Right atrium auricular region (tissue), 2 donors: ENCODE data around the gene FHL2. TPM values are rescaled to one million over a fixed set of nuclear protein-coding genes. Genes with fewer than 3 reads are reported as not detected.

Experiments used
- DNase-seq: peaks from one replicate; pipeline ENCODE4 v3.0.0-alpha.2; 2019; ENCODE audit warnings: low spot score
- H3K27ac ChIP-seq, 2 donors: fragments of 200-600 bp; sonication (generic); 1 replicate in 1 of 2; 2 replicates in 1 of 2; pipeline ENCODE4 v1.5.1; 2016 to 2019
- H3K27me3 ChIP-seq, 2 donors: fragments of 200-600 bp; sonication (generic); one replicate each; pipeline versions ENCODE4 v1.5.1 to v1.6.0; 2017 to 2019
- H3K36me3 ChIP-seq: fragments of 200-600 bp; sonication (generic); one replicate; pipeline ENCODE4 v1.5.1; 2016
- H3K4me1 ChIP-seq, 2 donors: fragments of 200-600 bp; sonication (generic); one replicate each; pipeline versions ENCODE4 v1.5.1 to v1.6.0; 2017 to 2019
- H3K4me3 ChIP-seq, 2 donors: fragments of 200-600 bp; sonication (generic); 1 replicate in 1 of 2; 2 replicates in 1 of 2; pipeline ENCODE4 v1.5.1; 2017 to 2019; ENCODE audit warnings: mild to moderate bottlenecking in 1 of 2, moderate library complexity in 1 of 2
- H3K9me3 ChIP-seq, 2 donors: fragments of 200-600 bp; sonication (generic); one replicate each; pipeline ENCODE4 v1.5.1; 2019
- CTCF ChIP-seq, 2 donors: fragments of 200-600 bp; sonication (generic); IDR thresholded peaks; one replicate each; pipeline ENCODE4 v1.5.1; 2019; ENCODE audit warnings: antibody characterized with exemption in 2 of 2
- total RNA-seq, 2 donors: library from RNA; depleted of rRNA; stranded (reverse); fragments of >200 nt; gene quantifications; one replicate each; pipeline ENCODE4 v1.1.0, GENCODE V29; 2016

Gene FHL2
- total RNA-seq, 2 donors from 2014 or later, result 141 to 356 TPM

DNA sequence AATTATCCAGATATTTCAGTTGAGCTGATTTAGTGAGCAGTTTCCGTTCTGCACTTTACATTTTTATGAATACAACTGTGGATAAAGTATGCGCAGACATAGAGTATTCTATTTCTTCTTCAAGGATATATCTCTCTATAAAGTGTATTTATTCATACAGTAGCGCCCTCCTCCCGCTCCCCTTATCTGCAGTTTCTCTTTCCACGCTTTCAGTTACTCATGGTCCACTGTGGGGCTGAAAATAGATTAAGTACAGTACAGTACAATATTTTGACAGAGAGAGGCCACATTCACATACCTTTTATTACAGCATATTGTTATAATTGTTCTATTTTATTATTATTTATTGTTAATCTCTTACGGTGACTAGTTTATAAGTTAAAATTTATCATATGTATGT, 19.7 kb upstream of the FHL2 start:
- Histone ChIP-seq H3K4me3 (no peak overlapping the region), H3K9me3 (no peaks in the 10 kb centered on the region), H3K27ac (no peak overlapping the region), H3K4me1 (no peaks in the 10 kb centered on the region), H3K27me3 (no peaks in the 10 kb centered on the region), H3K36me3 (no peaks in the 10 kb centered on the region)
- TF ChIP-seq CTCF (IDR thresholded peaks at IDR 0.05), result no peak
- no peak for DNase-seq

- Histone ChIP-seq H3K27ac (no peak overlapping the region), H3K4me1 (no peaks in the 10 kb centered on the region), H3K9me3 (no peaks in the 10 kb centered on the region), H3K36me3 (no peaks in the 10 kb centered on the region), H3K27me3 (no peaks in the 10 kb centered on the region), H3K4me3 (no peak overlapping the region)
- DNase-seq, result peak; percentile 26
- no peak for TF ChIP-seq CTCF (IDR thresholded peaks at IDR 0.05)
These were observed 19.1 kb upstream of the FHL2 start for GRCh38 chr2:105417857-105418436.

GRCh38 chr2:105416156-105416555, 17.3 kb upstream of the FHL2 start:
- Histone ChIP-seq H3K4me3 (no peak overlapping the region), H3K27me3 (no peaks in the 10 kb centered on the region), H3K4me1 (no peaks in the 10 kb centered on the region), H3K36me3 (no peaks in the 10 kb centered on the region), H3K9me3 (no peaks in the 10 kb centered on the region), H3K27ac (no peak overlapping the region)
- no peak for TF ChIP-seq CTCF (IDR thresholded peaks at IDR 0.05)
- no peak for DNase-seq

- no peak for TF ChIP-seq CTCF (IDR thresholded peaks at IDR 0.05)
- DNase-seq, result no peak
- H3K27me3 ChIP-seq, result no peaks in the 10 kb centered on the region
- H3K27ac ChIP-seq, result peak overlapping the region in 1 of 2 donors; percentile 38
- H3K36me3 ChIP-seq, result no peaks in the 10 kb centered on the region
- peaks cover 0 to 11% of the 10 kb centered on the region in 2 donors for H3K4me1 ChIP-seq
- H3K4me3 ChIP-seq, result no peak overlapping the region
- H3K9me3 ChIP-seq, result no peaks in the 10 kb centered on the region
These were observed 16.2 kb upstream of the FHL2 start for GRCh38 chr2:105415007-105415406.

GRCh38 chr2:105413206-105413605, 14.4 kb upstream of the FHL2 start:
- H3K27ac ChIP-seq, result peak overlapping the region in 1 of 2 donors; percentile 31
- H3K9me3 ChIP-seq, result no peaks in the 10 kb centered on the region
- no peak overlapping the region for H3K4me3 ChIP-seq
- peaks cover 0 to 29% of the 10 kb centered on the region in 2 donors for H3K4me1 ChIP-seq
- TF ChIP-seq CTCF (IDR thresholded peaks at IDR 0.05), result no peak
- H3K27me3 ChIP-seq, result no peaks in the 10 kb centered on the region
- no peaks in the 10 kb centered on the region for H3K36me3 ChIP-seq
- DNase-seq, result no peak

- Histone ChIP-seq H3K4me3 (no peak overlapping the region), H3K4me1 (peaks cover 0 to 32% of the 10 kb centered on the region in 2 donors), H3K36me3 (no peaks in the 10 kb centered on the region), H3K9me3 (no peaks in the 10 kb centered on the region), H3K27ac (peak overlapping the region in 1 of 2 donors; percentile 31), H3K27me3 (no peaks in the 10 kb centered on the region)
- DNase-seq, result peak; percentile 57
- no peak for TF ChIP-seq CTCF (IDR thresholded peaks at IDR 0.05)
These were observed 13.7 kb upstream of the FHL2 start for GRCh38 chr2:105412584-105412983.
